Smooth muscle cell (in vitro differentiated cells): ENCODE data around the gene TMEM259. TPM values are rescaled to one million over a fixed set of nuclear protein-coding genes. Genes with fewer than 3 reads are reported as not detected.
A peak's percentile ranks its signal among the peaks of the same experiment; 100 is the strongest.

Experiments used
- DNase-seq: peaks from one replicate; lab custom pipeline; 2025; ENCODE audit not compliant: unreplicated experiment; lab: John Stamatoyannopoulos, UW
- H2AFZ ChIP-seq: fragments of 200-600 bp; sonication (generic); 2 replicates; pipeline ENCODE4 v1.6.0; 2016; ENCODE audit warnings: antibody characterized with exemption, low read depth, mild to moderate bottlenecking
- H3F3A ChIP-seq: fragments of 200-600 bp; sonication (generic); 2 replicates; pipeline ENCODE4 v1.6.0; 2017; ENCODE audit warnings: antibody characterized with exemption, low read depth
- H3K27ac ChIP-seq: fragments of 200-600 bp; sonication (generic); 2 replicates; pipeline ENCODE4 v1.5.1; 2016; ENCODE audit warnings: low read depth, mild to moderate bottlenecking
- H3K27me3 ChIP-seq: fragments of 200-600 bp; sonication (generic); 2 replicates; pipeline ENCODE4 v1.6.1; 2016; ENCODE audit warnings: low read depth, mild to moderate bottlenecking
- H3K36me3 ChIP-seq: fragments of 200-600 bp; sonication (generic); 2 replicates; pipeline ENCODE4 v1.5.1; 2016; ENCODE audit warnings: low read depth
- H3K4me1 ChIP-seq: fragments of 200-600 bp; sonication (generic); 2 replicates; pipeline ENCODE4 v1.5.1; 2016; ENCODE audit warnings: low read depth
- H3K4me2 ChIP-seq: fragments of 200-600 bp; sonication (generic); 2 replicates; pipeline ENCODE4 v1.6.0; 2016; ENCODE audit warnings: mild to moderate bottlenecking
- H3K4me3 ChIP-seq: fragments of 200-600 bp; sonication (generic); 2 replicates; pipeline ENCODE4 v1.5.1; 2016; ENCODE audit warnings: mild to moderate bottlenecking
- H3K79me2 ChIP-seq: fragments of 200-600 bp; sonication (generic); 2 replicates; pipeline ENCODE4 v1.6.0; 2016; ENCODE audit warnings: low read depth, mild to moderate bottlenecking
- H3K9ac ChIP-seq: fragments of 200-600 bp; sonication (generic); 2 replicates; pipeline ENCODE4 v1.6.0; 2016; ENCODE audit warnings: low read depth
- H3K9me3 ChIP-seq: fragments of 200-600 bp; sonication (generic); replicated peaks from 2 replicates; pipeline ENCODE4 v1.5.1; 2016; ENCODE audit warnings: low read depth
- H4K20me1 ChIP-seq: fragments of 200-600 bp; sonication (generic); 2 replicates; pipeline ENCODE4 v1.6.0; 2016; ENCODE audit warnings: low read depth
- WGBS: methylation state at CpG from one replicate; pipeline ENCODE4 v1.1.7; 2016; ENCODE audit warnings: low lambda C conversion rate; 5-methylcytosine and 5-hydroxymethylcytosine counted together
- polyA plus RNA-seq: library from polyadenylated mRNA; unstranded; fragments of >200 nt; fragmentation: Nextera tagmentation; extraction: Ambion mirVana; gene quantifications from 2 replicates; pipeline ENCODE4 v1.2.1, GENCODE V29; 2016
- total RNA-seq: library from RNA; depleted of rRNA; stranded (reverse); fragments of >200 nt; gene quantifications from 2 replicates; pipeline ENCODE4 v1.2.3, GENCODE V29; 2014
- TF ChIP-seq, protein P1 (sequence below): fragments of 200-600 bp; sonication (generic); IDR thresholded peaks from 2 replicates; pipeline ENCODE4 v1.5.1; 2017; ENCODE audit warnings: borderline replicate concordance, mild to moderate bottlenecking, antibody characterized with exemption; ENCODE audit not compliant: insufficient read depth, poor library complexity, severe bottlenecking

The TMEM259 gene
- total and polyA plus RNA-seq, 2 experiments from 2014 or later = 133 to 232 TPM

DNA sequence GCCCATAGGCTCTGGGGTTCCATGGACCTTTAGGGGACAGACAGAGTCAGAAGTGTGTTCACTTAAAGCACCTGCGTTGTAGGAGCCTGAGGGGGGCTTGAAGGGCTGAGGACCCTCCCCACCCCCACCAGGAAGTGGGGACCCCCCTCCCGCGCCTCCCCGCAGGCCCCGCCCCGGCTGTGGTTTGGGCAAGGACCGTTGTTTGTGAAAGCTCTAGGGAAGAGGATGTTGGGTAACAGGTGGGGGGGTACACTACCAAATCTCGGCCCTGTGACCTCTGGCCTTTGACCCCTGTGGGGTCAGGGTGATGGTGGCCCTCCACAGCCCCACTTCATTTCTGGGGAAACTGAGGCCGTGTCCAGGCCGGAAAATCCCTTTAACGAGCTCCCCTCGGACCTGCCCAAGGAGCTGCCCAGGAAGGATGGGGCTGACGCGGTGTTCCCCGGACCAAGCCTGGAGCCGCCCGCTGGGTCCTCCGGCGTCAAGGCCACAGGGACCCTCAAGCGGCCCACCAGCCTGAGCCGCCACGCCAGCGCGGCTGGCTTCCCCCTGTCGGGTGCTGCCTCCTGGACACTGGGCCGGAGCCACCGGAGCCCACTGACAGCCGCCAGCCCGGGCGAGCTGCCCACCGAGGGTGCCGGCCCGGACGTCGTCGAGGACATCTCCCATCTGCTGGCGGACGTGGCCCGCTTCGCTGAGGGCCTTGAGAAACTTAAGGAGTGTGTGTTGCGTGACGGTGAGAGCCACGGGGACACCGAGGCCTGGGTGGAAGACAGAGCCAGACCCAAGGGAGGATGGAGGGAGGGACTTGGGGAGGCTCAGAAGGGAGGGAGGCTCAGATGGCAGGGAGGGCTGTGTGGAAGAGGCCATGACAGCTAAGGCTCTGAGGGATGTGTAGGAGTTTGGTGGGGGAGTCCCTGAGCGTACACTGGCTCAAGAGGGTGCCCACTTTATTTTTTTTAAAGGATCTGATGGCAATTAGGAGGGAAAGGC, 47.4 kb upstream of the TMEM259 start:
- H3K4me2 ChIP-seq = no peak overlapping the region
- TF ChIP-seq, protein P1, sequence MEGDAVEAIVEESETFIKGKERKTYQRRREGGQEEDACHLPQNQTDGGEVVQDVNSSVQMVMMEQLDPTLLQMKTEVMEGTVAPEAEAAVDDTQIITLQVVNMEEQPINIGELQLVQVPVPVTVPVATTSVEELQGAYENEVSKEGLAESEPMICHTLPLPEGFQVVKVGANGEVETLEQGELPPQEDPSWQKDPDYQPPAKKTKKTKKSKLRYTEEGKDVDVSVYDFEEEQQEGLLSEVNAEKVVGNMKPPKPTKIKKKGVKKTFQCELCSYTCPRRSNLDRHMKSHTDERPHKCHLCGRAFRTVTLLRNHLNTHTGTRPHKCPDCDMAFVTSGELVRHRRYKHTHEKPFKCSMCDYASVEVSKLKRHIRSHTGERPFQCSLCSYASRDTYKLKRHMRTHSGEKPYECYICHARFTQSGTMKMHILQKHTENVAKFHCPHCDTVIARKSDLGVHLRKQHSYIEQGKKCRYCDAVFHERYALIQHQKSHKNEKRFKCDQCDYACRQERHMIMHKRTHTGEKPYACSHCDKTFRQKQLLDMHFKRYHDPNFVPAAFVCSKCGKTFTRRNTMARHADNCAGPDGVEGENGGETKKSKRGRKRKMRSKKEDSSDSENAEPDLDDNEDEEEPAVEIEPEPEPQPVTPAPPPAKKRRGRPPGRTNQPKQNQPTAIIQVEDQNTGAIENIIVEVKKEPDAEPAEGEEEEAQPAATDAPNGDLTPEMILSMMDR = no peak
- H3F3A ChIP-seq = peaks cover 5% of the 10 kb centered on the region
- peaks cover 10% of the 10 kb centered on the region for H4K20me1 ChIP-seq
- H3K27ac ChIP-seq = no peak overlapping the region
- H3K27me3 ChIP-seq = peaks cover 39% of the 10 kb centered on the region
- H3K9me3 ChIP-seq = no peaks in the 10 kb centered on the region
- H2AFZ ChIP-seq = no peak overlapping the region
- H3K79me2 ChIP-seq = no peaks in the 10 kb centered on the region
- H3K9ac ChIP-seq = no peak overlapping the region
- no peaks in the 10 kb centered on the region for H3K36me3 ChIP-seq
- 94% methylated on average over 41 of the region's 45 CpGs for WGBS
- no peak for DNase-seq
- H3K4me3 ChIP-seq = no peak overlapping the region
- H3K4me1 ChIP-seq = peaks cover 6% of the 10 kb centered on the region

DNA sequence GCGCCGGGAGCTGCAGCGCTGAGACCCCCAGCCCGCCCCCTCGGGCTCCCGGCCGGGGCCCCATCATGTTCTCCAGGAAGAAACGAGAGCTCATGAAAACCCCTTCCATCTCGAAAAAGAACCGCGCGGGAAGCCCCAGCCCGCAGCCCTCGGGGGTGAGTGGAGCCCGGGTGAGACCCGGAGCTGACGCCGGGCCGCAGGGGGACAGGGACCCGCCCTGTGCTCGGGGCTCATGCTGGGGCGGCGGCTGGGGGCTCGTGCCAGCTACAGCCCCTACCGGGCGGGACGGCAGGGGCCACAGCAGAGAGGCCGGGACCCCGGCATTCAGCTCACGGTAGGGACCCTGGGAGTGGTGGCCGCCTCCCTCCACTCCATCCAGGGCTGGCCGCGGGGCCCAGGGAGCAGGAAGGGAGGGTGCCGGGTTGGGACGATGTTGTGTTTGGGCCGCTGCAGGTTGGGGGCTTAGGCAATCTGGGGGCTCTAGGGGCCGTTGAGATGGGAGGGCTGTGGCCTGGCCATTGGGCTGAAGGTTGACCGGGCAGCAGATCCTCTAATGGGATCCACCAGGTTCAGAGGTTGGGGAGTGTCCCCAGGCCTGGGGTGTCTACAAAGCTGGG, 46.5 kb upstream of the TMEM259 start:
- Histone ChIP-seq H3K79me2 (no peaks in the 10 kb centered on the region), H3K9ac (no peak overlapping the region), H4K20me1 (peaks cover 8% of the 10 kb centered on the region), H3K9me3 (no peaks in the 10 kb centered on the region), H3K27ac (no peak overlapping the region), H3K4me3 (peak overlapping the region; percentile 47), H3K4me2 (peak overlapping the region; percentile 88), H3K4me1 (peaks cover 6% of the 10 kb centered on the region), H3F3A (peaks cover 5% of the 10 kb centered on the region), H3K36me3 (no peaks in the 10 kb centered on the region), H2AFZ (no peak overlapping the region), H3K27me3 (peaks cover 39% of the 10 kb centered on the region)
- no peak for DNase-seq
- WGBS = 17% methylated on average over 20 of the region's 38 CpGs
- TF ChIP-seq, protein P1 = no peak

DNA sequence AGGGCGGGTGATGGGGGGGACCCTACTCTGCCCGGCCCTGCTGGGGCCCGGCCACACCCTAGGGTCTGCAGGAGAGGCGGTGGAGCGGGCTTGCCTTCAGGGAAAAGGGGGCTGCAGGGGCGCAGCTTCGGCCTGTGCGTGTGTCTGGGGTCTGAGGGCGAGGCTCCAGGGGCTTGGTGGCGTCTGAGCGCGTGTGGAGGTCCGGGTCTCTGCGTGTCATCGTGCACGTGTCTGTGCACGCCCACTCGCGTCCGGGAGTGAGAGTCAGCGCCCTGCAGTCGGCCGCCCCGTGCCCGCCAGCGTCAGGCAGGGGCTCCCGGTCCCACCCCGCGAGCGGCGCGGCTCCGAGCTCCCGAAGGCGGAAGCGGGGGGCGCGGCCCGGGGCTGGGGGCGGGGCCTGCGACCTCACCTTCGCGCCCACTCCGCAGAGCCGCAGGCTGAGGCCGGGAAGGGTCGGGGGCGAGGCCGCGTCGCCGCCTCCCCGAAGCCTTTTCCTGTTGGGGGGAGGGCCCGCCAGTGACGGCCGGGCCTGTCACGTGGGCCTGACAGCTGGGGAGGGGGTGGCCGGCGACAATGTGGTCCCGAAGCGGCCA, 45.9 kb upstream of the TMEM259 start, which contains the start of gene ARHGAP45:
TSS of gene ARHGAP45 (plus strand) at position 420 of the 593 bp plus-strand sequence. CDS start 239 bp downstream, outside the sequence.
- TF ChIP-seq, protein P1 = no peak
- H3F3A ChIP-seq = peaks cover 5% of the 10 kb centered on the region
- peaks cover 2% of the 10 kb centered on the region for H4K20me1 ChIP-seq
- peak within 1 kb of the TSS; percentile 88 for H3K4me2 ChIP-seq
- peak within 1 kb of the TSS; percentile 47 for H3K4me3 ChIP-seq
- H3K4me1 ChIP-seq = peaks cover 6% of the 10 kb centered on the region
- no peaks in the 10 kb centered on the region for H3K36me3 ChIP-seq
- peaks cover 39% of the 10 kb centered on the region for H3K27me3 ChIP-seq
- no peak within 1 kb of the TSS for H3K27ac ChIP-seq
- 26% methylated on average over 18 of the region's 61 CpGs for WGBS
- DNase-seq = no peak
- H2AFZ ChIP-seq = no peak within 1 kb of the TSS
- H3K9me3 ChIP-seq = no peaks in the 10 kb centered on the region
- no peak within 1 kb of the TSS for H3K9ac ChIP-seq
- no peaks in the 10 kb centered on the region for H3K79me2 ChIP-seq
